Stimulated activated CD8-positive, alpha-beta memory T cell treated with anti-CD3 and anti-CD28 coated beads, Interleukin-12 subunit alpha, Interleukin-12 subunit beta, amount 100 ng/mL, for 4 hours (primary cell): ENCODE results near the gene TDRD5.
"Not testable (repeated sequence)": the region's sequence is repeated elsewhere in the genome, so short reads cannot be mapped to it uniquely, and the experiment has no call there.

Source experiments
- DNase-seq: peaks from one replicate; pipeline ENCODE4 v3.0.0-alpha.2; 2020; ENCODE audit warnings: low read depth

Gene TDRD5

GRCh38 chr1:179599623-179600249, 8.1 kb downstream of the TDRD5 start:
- DNase-seq: no peak

- no peak for DNase-seq
Observed at GRCh38 chr1:179601093-179601492, 9.5 kb downstream of the TDRD5 start.

- DNase-seq: no peak
Observed at GRCh38 chr1:179612361-179612760, 20.7 kb downstream of the TDRD5 start.

GRCh38 chr1:179630719-179631118, 39.1 kb downstream of the TDRD5 start:
- DNase-seq: no peak

- DNase-seq: no peak
Observed at GRCh38 chr1:179632868-179633267, 41.2 kb downstream of the TDRD5 start.

GRCh38 chr1:179637211-179637860, 45.7 kb downstream of the TDRD5 start:
- DNase-seq: no peak

GRCh38 chr1:179661018-179661417, 69.4 kb downstream of the TDRD5 start:
- DNase-seq: no peak

GRCh38 chr1:179663810-179664209, 72.2 kb downstream of the TDRD5 start:
- DNase-seq: no peak

- DNase-seq: no peak
Observed at GRCh38 chr1:179677882-179678281, 86.2 kb downstream of the TDRD5 start.

- not testable (repeated sequence) for DNase-seq
Observed at GRCh38 chr1:179694530-179694929, 102.9 kb downstream of the TDRD5 start.

GRCh38 chr1:179702946-179703539, 111.4 kb downstream of the TDRD5 start:
- no peak for DNase-seq

- no peak for DNase-seq
Observed at GRCh38 chr1:179706339-179706941, 114.8 kb downstream of the TDRD5 start.

GRCh38 chr1:179707406-179707805, 115.8 kb downstream of the TDRD5 start:
- no peak for DNase-seq

- no peak for DNase-seq
Observed at GRCh38 chr1:179708434-179709195, 117.0 kb downstream of the TDRD5 start.

GRCh38 chr1:179709841-179710329, 118.3 kb downstream of the TDRD5 start:
- no peak for DNase-seq

- DNase-seq: no peak
Observed at GRCh38 chr1:179714159-179714558, 122.5 kb downstream of the TDRD5 start.

- DNase-seq: no peak
Observed at GRCh38 chr1:179714623-179715022, 123.0 kb downstream of the TDRD5 start.

- no peak for DNase-seq
Observed at GRCh38 chr1:179719272-179719671, 127.6 kb downstream of the TDRD5 start.

GRCh38 chr1:179728271-179728670, 136.6 kb downstream of the TDRD5 start:
- DNase-seq: no peak

- DNase-seq: no peak
Observed at GRCh38 chr1:179729881-179730280, 138.2 kb downstream of the TDRD5 start.

GRCh38 chr1:179731643-179732042, 140.0 kb downstream of the TDRD5 start:
- DNase-seq: no peak
